GM19397 (cell line): ENCODE results near the gene PHF2.

Experiments
- ATAC-seq: cut with Tn5 transposase; IDR thresholded peaks from one replicate; pipeline ENCODE4 v1.9.1; 2021; ENCODE audit warnings: mild to moderate bottlenecking, moderate library complexity; ENCODE audit not compliant: unreplicated experiment

Gene PHF2

DNA sequence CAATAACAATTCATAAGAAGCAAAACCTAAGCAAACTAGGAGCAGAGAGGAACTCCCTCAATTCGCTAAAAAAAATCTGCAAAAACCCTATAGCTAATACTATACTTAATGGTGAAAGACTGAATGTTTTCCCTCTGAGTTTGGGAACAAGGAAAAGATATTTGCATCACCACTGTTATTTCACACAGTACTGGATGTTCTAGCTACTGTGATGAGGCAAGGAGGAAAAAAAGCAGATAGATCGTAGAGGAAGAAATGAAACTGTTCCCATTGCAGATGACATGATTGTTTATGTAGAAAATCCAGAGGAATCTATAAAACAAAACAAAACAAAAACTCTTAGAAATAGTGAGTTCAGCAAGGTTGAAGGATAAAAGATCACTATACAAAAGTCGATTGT lies 116.7 kb downstream of the PHF2 start:
- no peak for ATAC-seq

- no peak for ATAC-seq
These were observed 121.2 kb downstream of the PHF2 start for GRCh38 chr9:93697352-93698139.

DNA sequence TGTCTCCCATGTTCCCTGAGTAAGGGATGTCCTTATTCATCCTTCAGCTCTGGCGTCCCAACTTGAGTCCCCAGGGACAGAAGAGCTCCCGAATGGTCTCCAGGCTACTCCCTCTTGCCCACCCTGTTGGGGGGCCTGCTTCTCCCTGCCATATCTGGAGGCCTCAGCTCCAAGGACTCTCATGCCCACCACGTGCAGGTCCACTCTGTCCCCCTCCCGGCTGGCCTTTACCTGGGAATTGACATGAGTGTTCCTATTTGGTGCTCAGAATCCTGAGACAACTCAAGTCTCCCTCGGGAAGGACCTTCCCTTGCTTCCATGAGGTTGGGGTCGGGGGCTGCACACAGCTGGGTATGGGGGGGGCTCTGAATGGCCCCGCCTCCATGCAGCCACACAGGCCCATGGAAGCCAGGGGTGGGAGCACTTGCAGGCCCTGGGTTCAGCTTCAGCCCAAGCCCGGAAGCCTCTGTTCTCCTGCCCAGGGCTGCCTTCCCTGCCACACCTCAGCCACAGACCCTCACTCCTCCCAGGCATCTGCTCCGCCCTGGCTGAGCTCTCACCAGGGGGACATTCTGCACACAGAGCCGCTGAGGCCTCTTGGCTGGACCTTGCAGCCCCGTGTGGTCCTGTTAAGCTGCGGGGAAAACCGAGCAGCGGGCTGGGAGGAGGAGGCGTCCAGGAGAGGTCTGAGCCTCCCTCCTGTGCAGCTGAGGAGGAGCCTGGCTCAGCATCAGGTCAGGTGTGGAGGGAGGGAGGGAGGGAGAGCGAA lies 121.9 kb downstream of the PHF2 start:
- ATAC-seq, result no peak

DNA sequence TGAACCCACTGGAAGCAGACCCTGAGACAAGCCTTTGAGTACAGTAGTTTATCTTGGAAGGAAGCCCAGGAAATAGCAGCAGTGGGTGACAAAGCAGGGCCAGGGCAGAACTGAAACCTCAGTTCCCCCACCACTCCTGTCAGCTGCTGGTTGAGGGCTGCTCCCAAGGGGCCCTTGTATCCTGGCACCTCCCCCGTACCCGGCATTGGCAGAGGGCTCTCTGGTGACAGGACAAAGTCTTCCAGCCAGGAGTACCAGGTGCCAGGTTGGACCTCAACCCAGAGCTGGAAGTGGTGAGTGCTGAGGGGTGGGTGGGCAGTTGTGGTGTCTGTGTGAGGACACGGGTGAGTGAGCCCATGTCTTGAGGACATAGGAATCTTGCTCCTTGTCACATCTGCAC lies 123.3 kb downstream of the PHF2 start:
- ATAC-seq, result no peak

GRCh38 chr9:93701494-93702218 lies 125.3 kb downstream of the PHF2 start:
- no peak for ATAC-seq

DNA sequence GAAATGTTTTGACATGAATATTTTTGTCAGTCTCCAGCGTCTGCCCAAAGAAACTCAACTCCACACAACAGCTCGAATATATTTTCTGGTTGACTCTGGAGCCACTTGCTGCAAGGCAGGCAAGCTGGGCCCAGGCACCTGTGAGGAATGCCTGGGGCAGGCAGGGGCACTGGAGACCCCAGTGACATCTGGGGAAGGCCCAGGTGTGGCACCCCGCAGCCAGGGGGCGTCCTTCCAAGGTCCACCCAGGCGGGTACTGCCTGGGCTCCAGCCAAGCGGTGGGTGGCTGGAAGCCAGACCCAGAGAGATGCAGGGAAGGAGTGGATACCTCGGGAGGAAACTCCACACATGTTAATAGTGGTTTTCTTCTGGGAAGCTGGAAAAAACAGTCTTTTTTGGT lies 125.9 kb downstream of the PHF2 start:
- no peak for ATAC-seq

DNA sequence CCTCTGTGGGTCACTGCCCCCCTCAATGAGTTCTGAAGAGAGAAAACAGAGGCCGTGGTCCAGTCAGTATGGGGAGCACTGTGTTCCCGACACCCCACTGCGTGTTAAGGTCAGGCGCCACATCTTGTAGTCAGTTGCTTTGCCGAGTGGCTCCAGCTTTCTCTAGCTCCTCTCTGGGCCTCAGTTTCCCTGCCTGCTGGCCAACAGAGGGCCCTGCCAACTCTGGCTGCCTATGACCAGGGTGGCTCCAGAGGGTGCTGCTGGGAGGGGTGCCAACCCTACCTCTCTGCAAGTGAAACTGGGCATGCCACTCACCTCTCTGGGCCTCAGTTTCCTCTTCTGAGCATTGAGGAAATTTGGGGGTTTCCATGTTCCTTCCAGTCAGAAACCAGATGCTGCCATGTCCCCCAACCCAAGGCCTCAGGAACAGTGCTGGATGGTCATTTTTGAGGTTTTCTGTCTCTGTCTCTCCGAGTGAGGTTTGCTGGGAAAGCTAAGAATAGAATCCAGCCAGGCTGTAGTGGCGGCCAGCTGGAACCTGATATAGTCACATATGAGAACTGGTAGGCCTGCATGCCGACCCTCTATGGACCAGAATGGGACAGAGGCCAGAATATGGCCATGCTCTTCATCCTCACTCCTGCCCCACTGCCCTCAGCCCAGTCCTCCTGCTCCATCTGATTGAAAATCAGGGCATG lies 132.1 kb downstream of the PHF2 start:
- no peak for ATAC-seq

GRCh38 chr9:93708987-93709302 lies 132.6 kb downstream of the PHF2 start:
- ATAC-seq, result no peak

DNA sequence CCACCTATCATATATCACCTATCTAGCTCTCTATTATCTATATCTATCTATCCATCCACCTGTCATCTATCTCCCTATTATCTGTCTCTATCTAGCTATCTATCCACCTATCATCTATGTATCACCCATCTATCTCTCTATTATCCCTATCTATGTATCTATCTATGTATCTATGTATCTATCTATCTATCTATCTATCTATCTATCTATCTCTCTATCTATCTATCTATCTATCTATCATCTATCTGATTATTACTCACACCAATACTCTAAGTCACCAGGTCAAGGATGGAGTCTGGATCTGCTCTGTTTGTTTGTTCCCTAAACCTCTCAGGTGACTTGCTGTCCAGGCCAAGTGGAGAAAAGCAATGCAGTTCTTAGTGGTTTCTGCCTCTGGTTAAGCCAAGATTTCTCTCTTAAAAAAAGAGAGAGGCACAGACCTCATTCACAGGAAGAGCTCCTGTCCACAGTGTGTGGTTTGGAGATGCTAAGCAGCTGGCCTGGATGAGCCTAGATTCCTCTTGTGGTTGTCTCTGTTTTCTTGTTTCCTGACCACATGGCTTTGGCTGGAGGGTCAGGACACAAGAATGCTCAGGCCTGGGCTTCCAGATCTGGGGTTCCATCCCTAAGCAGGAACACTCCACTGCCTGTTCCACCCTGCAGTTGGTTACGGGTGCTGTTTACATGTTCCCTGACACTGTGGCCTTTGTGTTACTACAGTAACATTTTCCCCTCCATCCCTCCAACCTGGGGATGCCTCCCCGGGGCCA lies 133.4 kb downstream of the PHF2 start:
- ATAC-seq, result no peak

- ATAC-seq, result no peak
These were observed 134.0 kb downstream of the PHF2 start for GRCh38 chr9:93710370-93710723.

GRCh38 chr9:93711002-93711401 lies 134.6 kb downstream of the PHF2 start:
- no peak for ATAC-seq

GRCh38 chr9:93712896-93713295 lies 136.5 kb downstream of the PHF2 start:
- ATAC-seq, result no peak

GRCh38 chr9:93713716-93714115 lies 137.3 kb downstream of the PHF2 start:
- no peak for ATAC-seq

DNA sequence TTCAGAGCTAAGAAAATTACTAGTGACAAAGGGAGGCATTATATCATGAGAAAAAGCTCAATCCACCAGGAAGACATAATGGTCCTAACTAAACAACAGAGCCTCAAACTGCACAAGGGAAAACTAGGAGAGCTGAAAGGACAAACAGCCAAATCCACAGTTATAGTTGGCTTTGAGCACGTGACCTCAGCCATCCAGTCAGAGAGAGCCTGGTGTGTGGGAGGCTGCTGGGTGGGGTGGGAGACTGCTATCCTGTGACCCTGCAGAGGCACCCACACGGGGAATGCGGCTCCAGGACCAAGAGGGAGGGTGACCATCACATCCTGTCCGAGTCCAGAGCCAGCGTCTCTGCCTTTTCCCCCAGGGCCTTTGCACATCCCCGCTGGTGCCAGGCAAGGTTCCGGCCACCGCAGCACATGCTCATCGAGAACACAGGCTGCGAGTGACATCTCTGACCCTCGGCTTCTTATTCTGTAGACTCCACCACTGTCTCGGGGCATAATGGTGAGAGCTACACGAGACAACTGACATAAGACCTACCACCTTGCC lies 145.1 kb downstream of the PHF2 start:
- ATAC-seq, result no peak

DNA sequence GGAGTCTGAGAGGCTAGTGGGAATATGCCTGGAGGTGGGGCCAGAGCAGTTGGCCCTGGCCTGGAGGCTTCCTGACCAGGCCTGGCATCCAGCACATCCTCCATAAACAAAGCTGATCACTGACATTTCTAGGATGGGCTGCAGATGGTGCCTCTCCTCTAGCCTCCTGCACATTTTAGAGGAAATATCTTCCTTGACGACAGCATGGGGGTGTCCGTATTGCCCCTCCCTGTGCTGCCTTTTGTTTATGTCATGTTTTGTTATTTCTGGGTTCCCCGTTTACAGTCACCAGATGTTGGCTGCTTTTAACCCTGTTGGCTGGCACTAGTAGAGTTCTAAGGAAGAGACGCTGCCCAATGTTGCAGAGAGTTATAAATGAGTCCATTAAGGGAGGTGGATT lies 148.5 kb downstream of the PHF2 start:
- ATAC-seq, result no peak

DNA sequence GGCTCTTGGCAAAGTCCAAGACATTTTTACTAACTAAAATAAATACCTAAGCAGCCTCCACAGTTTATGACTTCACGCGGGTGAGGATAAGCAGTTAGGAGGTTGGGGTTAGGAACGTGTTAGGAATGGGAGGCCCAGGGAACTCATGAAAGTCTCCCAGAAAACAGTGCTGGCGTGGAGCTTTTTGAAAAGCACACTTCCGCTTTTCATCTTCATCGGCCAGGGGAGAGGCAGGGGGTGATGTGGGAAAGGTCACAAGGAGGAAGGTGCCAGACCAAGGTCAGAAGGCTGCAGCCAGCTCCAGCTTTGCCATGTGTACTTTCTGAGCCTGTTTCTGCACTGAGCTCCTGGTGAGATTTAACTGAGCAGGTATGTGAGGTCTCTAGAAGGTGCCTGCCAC lies 149.0 kb downstream of the PHF2 start:
- no peak for ATAC-seq

- no peak for ATAC-seq
These were observed 149.8 kb downstream of the PHF2 start for GRCh38 chr9:93726147-93726546.
